OCI-M2 (cell line): ENCODE results near the gene ZBTB7C.

ENCODE experiments used
- DNase-seq: peaks from one replicate; lab custom pipeline; 2025; ENCODE audit not compliant: unreplicated experiment; lab: John Stamatoyannopoulos, UW

The ZBTB7C gene

GRCh38 chr18:48197819-48198218, 211.4 kb downstream of the ZBTB7C start:
- DNase-seq = no peak

GRCh38 chr18:48195787-48196186, 213.4 kb downstream of the ZBTB7C start:
- no peak for DNase-seq

GRCh38 chr18:48194591-48195181, 214.5 kb downstream of the ZBTB7C start:
- no peak for DNase-seq

DNA sequence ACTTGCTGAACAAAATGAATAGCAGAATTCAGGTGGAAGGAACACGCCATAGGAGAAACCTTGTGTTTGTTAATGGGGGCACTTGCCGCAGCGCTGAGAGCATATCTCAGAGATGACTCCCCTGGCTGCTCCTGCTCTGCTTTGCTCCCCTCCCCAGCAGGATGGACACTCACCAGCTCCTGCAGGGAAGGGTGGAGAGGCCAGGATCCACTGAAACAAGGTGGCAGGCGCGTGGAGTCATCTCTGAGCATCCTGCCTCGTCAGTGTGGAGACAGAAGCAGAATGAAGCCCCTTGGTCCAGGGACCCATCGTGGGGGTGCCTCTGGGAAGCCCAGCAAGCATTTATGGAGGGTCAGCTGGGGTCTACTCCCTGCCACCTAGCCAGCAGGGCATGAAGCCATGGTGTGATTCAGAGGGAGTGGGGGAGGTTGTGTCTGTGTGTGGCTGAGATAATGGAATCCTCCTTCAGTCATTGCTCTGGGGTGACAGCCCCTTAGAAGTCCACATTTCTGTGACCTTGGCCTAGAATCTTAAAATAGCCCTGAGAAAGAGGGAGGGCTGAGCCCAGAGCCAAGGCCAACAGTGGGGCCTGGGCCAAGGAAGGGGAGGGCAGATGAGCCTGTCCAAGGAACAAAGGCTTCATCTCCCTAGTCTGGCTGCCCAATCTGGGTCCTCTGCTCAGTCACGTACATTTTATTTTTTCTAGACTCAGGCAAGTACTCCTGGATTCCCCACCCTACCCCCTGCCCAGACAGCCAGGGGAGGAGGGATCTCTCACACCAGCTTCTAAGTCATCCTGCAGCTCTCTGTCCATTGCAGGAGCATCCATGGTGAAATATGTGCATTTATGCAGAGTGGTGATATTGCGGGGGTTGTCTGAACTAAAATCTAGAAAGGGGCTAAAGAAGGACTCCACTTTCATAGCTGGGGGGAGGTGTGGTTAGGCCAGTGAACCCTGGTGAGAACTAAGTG, 215.4 kb downstream of the ZBTB7C start:
- no peak for DNase-seq

DNA sequence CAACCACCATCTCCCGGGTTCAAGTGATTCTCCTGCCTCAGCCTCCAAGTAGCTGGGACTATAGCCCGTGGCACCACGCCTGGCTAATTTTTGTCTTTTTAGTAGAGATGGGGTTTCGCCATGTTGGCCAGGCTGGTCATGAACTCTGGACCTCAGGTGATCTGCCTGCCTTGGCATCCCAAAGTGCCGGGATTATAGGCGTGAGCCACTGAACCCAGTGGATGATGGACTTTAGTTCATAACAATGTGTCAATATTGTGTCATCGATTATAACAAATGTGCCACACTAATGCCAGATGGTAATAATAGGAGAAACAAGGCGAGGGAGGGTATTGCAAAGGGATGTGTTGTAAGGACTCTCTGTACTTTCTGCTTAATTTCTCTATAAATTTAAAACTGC, 216.6 kb downstream of the ZBTB7C start:
- DNase-seq = no peak

DNA sequence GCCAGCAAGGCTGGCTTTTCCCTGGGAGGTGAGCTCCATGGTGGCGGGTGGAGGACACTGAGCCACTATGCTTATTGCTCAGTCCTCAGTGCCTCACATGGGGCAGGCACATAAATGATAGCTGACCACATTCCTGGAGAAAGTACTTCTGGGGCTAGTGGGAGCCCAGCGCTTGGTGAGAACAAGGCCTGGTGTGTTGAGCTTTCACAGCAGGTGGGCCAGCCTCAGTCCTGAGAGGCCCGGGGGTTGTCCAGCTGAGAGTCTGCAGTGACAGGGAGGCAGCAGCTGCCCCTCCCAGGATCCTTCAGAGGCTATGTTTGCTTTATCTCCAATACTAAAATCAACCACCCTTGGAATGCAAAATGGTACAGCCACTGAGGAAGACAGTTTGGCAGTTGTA, 217.7 kb downstream of the ZBTB7C start:
- DNase-seq = no peak

- no peak for DNase-seq
Observed at GRCh38 chr18:48190994-48191393, 218.2 kb downstream of the ZBTB7C start.

- DNase-seq = no peak
Observed at GRCh38 chr18:48188609-48189008, 220.6 kb downstream of the ZBTB7C start.

GRCh38 chr18:48186861-48187260, 222.3 kb downstream of the ZBTB7C start:
- no peak for DNase-seq

- no peak for DNase-seq
Observed at GRCh38 chr18:48186131-48186766, 222.9 kb downstream of the ZBTB7C start.

DNA sequence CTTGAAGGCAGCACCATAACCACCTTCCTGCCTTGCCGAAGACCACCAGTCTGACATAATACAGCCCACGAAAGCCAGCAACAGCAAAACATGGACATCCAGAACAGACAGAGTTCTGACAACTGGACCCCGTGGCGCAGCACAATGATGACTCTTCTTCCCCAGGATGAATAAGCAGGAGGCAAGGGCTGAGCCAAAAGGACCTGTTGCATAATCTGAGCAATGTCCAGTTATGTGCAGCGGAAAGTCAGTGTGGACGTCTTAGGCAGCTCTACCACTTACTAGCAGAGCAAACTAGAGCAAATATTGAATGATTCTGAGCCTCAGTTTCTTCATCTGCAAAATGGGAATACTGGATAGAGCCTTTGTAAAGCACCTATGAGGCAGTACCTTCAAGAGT, 225.1 kb downstream of the ZBTB7C start:
- no peak for DNase-seq

- DNase-seq = no peak
Observed at GRCh38 chr18:48183613-48184012, 225.6 kb downstream of the ZBTB7C start.

DNA sequence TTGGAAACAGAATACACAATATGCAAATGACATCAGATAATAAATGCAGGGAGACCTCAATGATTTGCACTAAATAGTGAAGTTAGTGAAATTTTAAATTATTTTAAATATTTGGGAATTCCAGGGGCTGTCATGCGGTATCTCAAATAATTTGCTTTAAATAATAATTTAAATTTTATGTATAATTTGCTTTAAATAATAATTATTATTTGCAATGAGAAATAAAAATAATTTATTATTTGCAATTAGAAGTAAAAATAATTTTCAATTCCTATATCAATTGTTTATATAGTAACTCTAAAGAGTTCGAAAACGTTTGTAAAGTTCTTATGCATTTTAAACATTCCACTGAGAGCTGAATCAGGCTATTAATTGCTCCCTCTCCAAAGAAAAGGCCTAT, 226.4 kb downstream of the ZBTB7C start:
- no peak for DNase-seq

- no peak for DNase-seq
Observed at GRCh38 chr18:48181857-48182256, 227.3 kb downstream of the ZBTB7C start.

DNA sequence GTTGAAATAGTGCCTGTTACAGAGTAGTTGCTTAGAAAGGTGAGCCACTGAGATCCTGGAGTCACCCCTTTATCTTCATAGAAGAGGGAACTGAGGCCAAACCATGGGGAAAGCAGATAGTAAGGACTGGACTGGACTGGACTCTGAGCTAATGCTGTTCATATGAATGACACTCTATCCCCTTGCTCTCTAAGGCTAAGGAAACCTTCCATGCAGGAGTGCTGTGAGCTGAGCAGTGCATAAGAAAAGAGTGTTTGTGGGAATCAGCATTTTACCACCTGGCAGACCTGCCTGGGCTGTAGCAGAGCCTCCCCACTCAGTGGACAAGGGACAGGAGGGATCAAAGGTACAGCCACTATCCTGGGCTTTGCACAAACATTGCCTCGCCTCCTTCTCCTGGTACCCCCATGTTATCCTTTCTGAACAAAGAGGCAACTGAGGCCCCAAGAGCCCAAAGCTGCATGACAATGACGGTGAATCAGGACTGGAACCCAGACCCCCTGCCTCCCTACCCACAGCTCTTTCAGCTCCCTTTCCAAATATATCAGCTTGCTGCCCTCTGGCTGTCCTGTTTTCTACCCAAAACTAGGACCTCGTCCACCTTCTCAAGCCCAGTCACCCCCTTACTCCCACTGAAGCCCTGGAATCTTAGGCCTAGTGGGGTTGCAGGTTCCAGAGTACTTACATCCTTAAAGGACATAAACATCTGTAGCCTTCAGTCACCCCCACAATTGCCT, 227.9 kb downstream of the ZBTB7C start:
- no peak for DNase-seq

- DNase-seq = no peak
Observed at GRCh38 chr18:48179666-48180065, 229.5 kb downstream of the ZBTB7C start.

DNA sequence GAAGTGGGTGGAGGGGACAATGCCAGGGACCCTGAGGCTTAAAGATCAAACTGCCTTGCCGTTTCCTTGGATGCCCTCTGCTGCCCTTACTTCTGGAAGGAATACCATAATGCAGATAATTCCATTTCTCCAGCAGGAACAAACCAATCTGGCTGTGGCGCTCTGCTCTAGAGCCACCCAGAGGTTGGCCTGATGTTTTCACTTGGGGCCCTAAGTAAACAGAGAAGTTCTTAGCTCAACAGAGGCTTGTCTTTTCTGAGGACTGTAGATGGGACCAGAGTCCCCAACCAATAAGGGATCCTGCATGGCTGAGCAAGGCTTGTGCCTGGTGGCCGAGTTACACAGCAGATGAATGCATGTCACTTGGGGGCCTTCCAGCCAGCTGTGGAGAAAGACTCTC, 230.2 kb downstream of the ZBTB7C start:
- DNase-seq = no peak

GRCh38 chr18:48176909-48177308, 232.3 kb downstream of the ZBTB7C start:
- no peak for DNase-seq

DNA sequence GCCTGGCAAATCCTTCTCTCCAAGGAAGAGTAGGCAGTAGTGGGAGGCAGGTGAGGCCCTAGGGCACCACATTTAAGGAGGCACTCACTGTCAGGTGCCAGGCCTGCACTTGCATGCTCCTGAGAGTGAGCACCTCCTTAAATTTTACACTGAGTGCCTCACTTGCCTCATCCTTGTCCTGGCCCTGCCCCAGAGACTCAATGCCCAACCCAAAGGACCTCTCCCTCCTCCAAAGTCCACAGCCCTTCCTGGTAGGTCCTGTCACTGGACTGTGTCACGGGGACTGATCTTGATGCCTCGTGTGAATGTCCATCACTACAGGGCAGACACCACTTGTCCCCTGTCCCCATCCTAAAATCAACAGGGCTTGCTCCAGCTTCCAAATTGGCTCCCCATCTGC, 235.6 kb downstream of the ZBTB7C start:
- no peak for DNase-seq

- DNase-seq = no peak
Observed at GRCh38 chr18:48172226-48173006, 236.8 kb downstream of the ZBTB7C start.
